ENCODE measurements around the gene SHISA6. TPM values are rescaled to one million over a fixed set of nuclear protein-coding genes. Genes with fewer than 3 reads are reported as not detected.

SHISA6 gene
- polyA plus RNA-seq, 1 of the 3 experiments (the other 2 are of a cell fraction), result not detected

DNA sequence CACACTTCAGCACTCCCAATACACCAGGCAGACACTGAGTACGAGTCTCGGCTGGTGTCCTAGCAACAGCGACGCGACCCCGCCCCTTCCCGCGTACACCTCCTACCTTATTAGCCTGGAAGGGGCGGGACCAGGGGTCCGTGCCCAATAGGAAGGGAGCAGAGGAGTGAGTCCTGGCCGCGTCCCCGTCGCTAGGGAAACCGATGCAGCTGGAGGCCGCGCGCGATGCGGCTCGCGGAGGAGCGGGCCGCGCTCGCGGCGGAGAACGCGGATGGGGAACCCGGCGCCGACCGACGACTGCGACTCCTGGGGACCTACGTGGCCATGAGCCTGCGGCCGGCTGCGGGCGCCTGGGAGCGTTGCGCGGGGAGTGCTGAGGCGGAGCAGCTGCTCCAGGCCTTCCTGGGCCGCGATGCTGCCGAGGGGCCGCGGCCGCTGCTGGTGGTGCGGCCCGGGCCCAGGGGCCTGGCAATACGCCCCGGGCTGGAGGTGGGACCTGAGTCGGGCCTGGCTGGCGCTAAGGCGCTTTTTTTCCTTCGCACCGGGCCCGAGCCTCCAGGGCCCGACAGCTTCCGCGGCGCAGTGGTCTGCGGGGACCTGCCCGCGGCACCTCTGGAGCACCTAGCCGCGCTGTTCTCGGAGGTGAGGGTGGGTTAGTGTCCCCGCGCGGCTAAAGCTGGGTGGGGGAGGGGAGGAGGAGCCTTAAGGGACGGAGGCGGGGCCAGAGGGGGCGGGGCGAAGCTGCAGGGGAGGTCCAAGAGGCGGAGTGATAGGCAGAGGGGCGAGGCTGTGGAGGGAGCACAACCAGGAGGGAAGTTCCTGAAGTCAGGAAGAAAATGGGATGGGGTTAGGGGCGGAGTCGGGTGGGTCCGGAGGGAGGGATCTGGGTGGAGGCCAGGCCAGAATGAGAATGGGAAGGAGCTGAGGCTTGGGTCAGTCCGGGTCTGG is 357.5 kb downstream of the SHISA6 start, which contains the start of gene DNAH9:
Gene DNAH9 (plus strand): TSS at position 197 of the 948 bp plus-strand sequence. CDS start 29 bp downstream, at position 226.
- Histone ChIP-seq H3K36me3 (replicated peaks in 1 of 2; ENCODE audit: control insufficient read depth in 1 of 2, insufficient read depth in 2 of 2, low read length in 1 of 2) (no peaks in the 10 kb centered on the region), H3K27ac (ENCODE audit: low read depth in 2 of 2, low read length in 1 of 2) (peak within 1 kb of the TSS in 1 of 2 experiments; percentile 78; a peak in 2 of 4 replicates), H3K9ac (no peak within 1 kb of the TSS), H3K9me2 (no peaks in the 10 kb centered on the region), H3K4me3 (ENCODE audit: low read depth in 2 of 2, low read length in 1 of 2) (peak within 1 kb of the TSS in 1 of 2 experiments; percentile 55; a peak in 2 of 4 replicates), H3K79me2 (ENCODE audit: insufficient read depth) (no peaks in the 10 kb centered on the region), H3K4me2 (no peak within 1 kb of the TSS), H4K20me1 (ENCODE audit: insufficient read depth) (no peaks in the 10 kb centered on the region), H3K27me3 (ENCODE audit: insufficient read depth) (no peaks in the 10 kb centered on the region), H3F3A (replicated peaks; ENCODE audit: insufficient read depth) (no peaks in the 10 kb centered on the region), H3K9me3 (no peaks in the 10 kb centered on the region), H2AFZ (ENCODE audit: low read depth) (no peak within 1 kb of the TSS), H3K4me1 (ENCODE audit: control insufficient read depth in 1 of 2, insufficient read depth in 2 of 2, low read depth in 1 of 2, low read length in 1 of 2) (peaks cover 0 to 9% of the 10 kb centered on the region in 2 experiments; a peak in 2 of 4 replicates)
- CTCF ChIA-PET, result interaction anchor here (1.1 to 2.4 kb wide), 3 partner anchors 13 to 46 kb away, joined by 3 to 13 read pairs (median 4); no protein-coding TSS in a partner anchor
- TF ChIP-seq MXI1 (IDR thresholded peaks at IDR 0.05; ENCODE audit: low read depth, low read length) (peak; percentile 94), RFX5 (IDR thresholded peaks at IDR 0.05; ENCODE audit: low read length) (peak; percentile 67; the same call in 1 of the 2 replicates), FOSL2 (IDR thresholded peaks at IDR 0.05; ENCODE audit: borderline replicate concordance, low read depth) (no peak), RXRA (IDR thresholded peaks at IDR 0.05; ENCODE audit: borderline replicate concordance, low read depth) (no peak)
- TF ChIP-seq, protein P1, sequence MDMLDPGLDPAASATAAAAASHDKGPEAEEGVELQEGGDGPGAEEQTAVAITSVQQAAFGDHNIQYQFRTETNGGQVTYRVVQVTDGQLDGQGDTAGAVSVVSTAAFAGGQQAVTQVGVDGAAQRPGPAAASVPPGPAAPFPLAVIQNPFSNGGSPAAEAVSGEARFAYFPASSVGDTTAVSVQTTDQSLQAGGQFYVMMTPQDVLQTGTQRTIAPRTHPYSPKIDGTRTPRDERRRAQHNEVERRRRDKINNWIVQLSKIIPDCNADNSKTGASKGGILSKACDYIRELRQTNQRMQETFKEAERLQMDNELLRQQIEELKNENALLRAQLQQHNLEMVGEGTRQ (IDR thresholded peaks at IDR 0.05; ENCODE audit: borderline replicate concordance, low read depth, low read length), result no peak
- peak; percentile 92 for DNase-seq
- WGBS (ENCODE audit: low lambda C conversion rate), result 8% methylated on average over 51 of the region's 84 CpGs
- POLR2A ChIA-PET, result interaction anchor here (0.7 to 1.5 kb wide), 3 partner anchors 8 to 46 kb away, joined by 3 to 12 read pairs (median 4); no protein-coding TSS in a partner anchor

DNA sequence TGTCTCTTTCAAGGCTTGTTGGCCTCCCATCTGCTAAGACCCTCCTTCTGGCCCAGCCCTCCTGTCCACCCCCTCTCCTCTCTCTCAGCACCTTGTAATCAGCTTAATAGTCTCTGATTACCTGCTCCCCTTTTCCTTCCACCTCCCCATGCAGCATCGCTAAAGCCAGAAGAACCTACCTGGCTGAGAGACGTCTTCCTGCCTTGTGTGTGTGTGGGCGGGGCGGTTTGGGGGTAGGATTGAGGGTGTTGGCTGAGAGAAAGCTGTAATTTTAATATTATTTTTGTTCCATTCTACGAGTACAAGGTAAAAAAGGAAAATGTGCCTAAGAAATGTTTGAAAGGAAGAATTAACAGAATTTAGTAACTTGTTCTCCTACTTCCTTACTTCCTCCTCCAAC is 360.6 kb downstream of the SHISA6 start:
- TF ChIP-seq POLR2AphosphoS5 (IDR thresholded peaks at IDR 0.05; ENCODE audit: low read depth, low read length) (no peak), TEAD4 (IDR thresholded peaks at IDR 0.05; ENCODE audit: borderline replicate concordance, insufficient read depth) (no peak), ELF1 (IDR thresholded peaks at IDR 0.05) (no peak), FOSL2 (IDR thresholded peaks at IDR 0.05; ENCODE audit: borderline replicate concordance, low read depth) (no peak), RAD21 (IDR thresholded peaks at IDR 0.05; ENCODE audit: low read length) (no peak), REST (IDR thresholded peaks at IDR 0.05; ENCODE audit: low read depth, low read length) (no peak), TCF12 (IDR thresholded peaks at IDR 0.05) (no peak), YY1 (IDR thresholded peaks at IDR 0.05; ENCODE audit: low read depth) (no peak), FOXJ3 (CRISPR knock-in tag; IDR thresholded peaks at IDR 0.05) (no peak), GABPA (IDR thresholded peaks at IDR 0.05; ENCODE audit: low read depth) (no peak), CTCF (IDR thresholded peaks at IDR 0.05) (no peak), JUND (IDR thresholded peaks at IDR 0.05) (no peak), MXI1 (IDR thresholded peaks at IDR 0.05; ENCODE audit: low read depth, low read length) (no peak), PBX3 (IDR thresholded peaks at IDR 0.05) (no peak), CHD2 (IDR thresholded peaks at IDR 0.05; ENCODE audit: low read length, partially characterized antibody) (no peak), NFIC (IDR thresholded peaks at IDR 0.05; ENCODE audit: borderline replicate concordance) (no peak)
- Histone ChIP-seq H3K27me3 (ENCODE audit: insufficient read depth) (no peaks in the 10 kb centered on the region), H3F3A (replicated peaks; ENCODE audit: insufficient read depth) (no peaks in the 10 kb centered on the region), H3K36me3 (replicated peaks in 1 of 2; ENCODE audit: control insufficient read depth in 1 of 2, insufficient read depth in 2 of 2, low read length in 1 of 2) (no peaks in the 10 kb centered on the region), H3K9me2 (no peaks in the 10 kb centered on the region), H2AFZ (ENCODE audit: low read depth) (no peak overlapping the region), H3K27ac (ENCODE audit: low read depth in 2 of 2, low read length in 1 of 2) (no peak overlapping the region), H3K9me3 (no peaks in the 10 kb centered on the region), H3K4me1 (ENCODE audit: control insufficient read depth in 1 of 2, insufficient read depth in 2 of 2, low read depth in 1 of 2, low read length in 1 of 2) (peaks cover 0 to 9% of the 10 kb centered on the region in 2 experiments; a peak in 2 of 4 replicates), H3K79me2 (ENCODE audit: insufficient read depth) (no peaks in the 10 kb centered on the region), H3K4me3 (ENCODE audit: low read depth in 2 of 2, low read length in 1 of 2) (no peak overlapping the region), H3K9ac (no peak overlapping the region), H4K20me1 (ENCODE audit: insufficient read depth) (no peaks in the 10 kb centered on the region), H3K4me2 (no peak overlapping the region)
- ChIA-PET POLR2A (no interaction called here), CTCF (no interaction called here)
- no peak for DNase-seq
- WGBS (ENCODE audit: low lambda C conversion rate), result 39% methylated on average over 5 of the region's 5 CpGs

All from SK-N-SH (cell line).